HFF-Myc (cell line): ENCODE measurements around the gene SLC25A20.

Source experiments
- DNase-seq: peaks from one replicate; pipeline ENCODE4 v3.0.0-alpha.2; 2011; ENCODE audit warnings: low read depth; ENCODE audit errors: extremely low read depth
- H3K4me3 ChIP-seq: replicated peaks from 2 replicates; pipeline ENCODE4 v1.5.1; 2011; ENCODE audit warnings: low read depth, mild to moderate bottlenecking, control low read depth, low read length
- CTCF ChIP-seq: IDR thresholded peaks from 2 replicates; pipeline ENCODE4 v1.5.1; 2012; ENCODE audit warnings: mild to moderate bottlenecking, low read depth, low read length, control low read depth; ENCODE audit errors: missing control alignments

The SLC25A20 gene

GRCh38 chr3:48897460-48898376 lies 964 bp downstream of the SLC25A20 start:
- no peak for TF ChIP-seq CTCF
- DNase-seq, result no peak
- H3K4me3 ChIP-seq, result peak overlapping the region; percentile 68

GRCh38 chr3:48896936-48897335 lies 1.7 kb downstream of the SLC25A20 start:
- H3K4me3 ChIP-seq, result no peak overlapping the region
- no peak for TF ChIP-seq CTCF
- DNase-seq, result no peak

DNA sequence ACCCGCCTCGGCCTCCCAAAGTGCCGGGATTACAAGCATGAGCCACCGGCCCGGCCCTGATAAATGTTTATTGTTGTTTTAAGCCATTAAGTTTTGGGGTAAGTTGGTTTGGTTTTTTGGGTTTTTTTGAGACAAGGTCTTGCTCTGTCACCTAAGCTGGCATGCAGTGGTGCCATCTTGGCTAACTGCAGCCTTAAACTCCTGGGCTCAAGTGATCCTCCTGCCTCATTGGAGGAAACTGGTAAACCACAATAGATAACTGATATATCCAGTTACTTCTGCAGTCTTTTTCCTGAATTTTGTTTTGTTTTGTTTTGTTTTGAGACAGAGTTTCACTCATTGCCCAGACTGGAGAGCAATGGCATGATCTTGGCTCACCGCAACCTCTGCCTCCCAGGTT lies 4.2 kb downstream of the SLC25A20 start:
- TF ChIP-seq CTCF, result no peak
- no peak for DNase-seq
- no peak overlapping the region for H3K4me3 ChIP-seq

DNA sequence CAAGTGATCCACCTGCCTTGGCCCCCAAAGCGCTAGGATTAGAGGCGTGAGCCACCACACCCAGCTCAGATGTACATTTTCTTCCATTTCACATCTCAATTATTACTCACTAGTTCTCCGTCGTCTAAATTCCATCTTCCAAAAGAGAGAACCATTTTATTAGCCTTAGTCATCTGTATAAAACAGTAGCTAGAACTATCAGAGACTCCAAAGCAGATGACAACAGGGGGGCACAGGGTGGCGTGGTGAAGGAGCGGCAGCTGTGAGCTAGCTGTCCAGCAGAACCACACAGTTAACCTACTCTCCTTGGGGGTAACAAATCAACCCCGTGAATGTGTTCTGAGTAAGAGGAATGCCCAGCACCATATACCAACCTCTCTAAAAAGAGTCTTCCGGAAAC lies 7.1 kb downstream of the SLC25A20 start:
- TF ChIP-seq CTCF, result no peak
- no peak overlapping the region for H3K4me3 ChIP-seq
- no peak for DNase-seq

DNA sequence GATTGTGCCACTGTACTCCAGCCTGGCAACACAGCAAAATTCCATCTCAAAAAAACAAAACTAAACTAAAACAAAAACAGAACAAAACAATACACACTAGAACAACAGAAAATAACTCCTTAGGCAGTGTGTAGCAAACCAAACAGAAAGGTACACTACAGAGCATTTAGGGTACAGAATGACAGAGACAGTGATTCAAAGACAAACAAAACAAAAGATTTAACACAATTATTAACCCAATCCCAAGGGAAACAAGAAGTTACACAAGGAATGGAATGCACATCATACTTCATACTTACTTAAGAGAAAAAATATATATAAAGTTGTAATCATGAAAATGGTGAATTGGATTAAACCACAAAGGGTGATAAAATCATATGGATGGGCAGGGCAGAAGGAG lies 12.9 kb downstream of the SLC25A20 start:
- no peak for DNase-seq
- TF ChIP-seq CTCF, result no peak
- H3K4me3 ChIP-seq, result no peak overlapping the region

GRCh38 chr3:48881652-48882114 lies 17.0 kb downstream of the SLC25A20 start:
- no peak for TF ChIP-seq CTCF
- no peak for DNase-seq
- no peak overlapping the region for H3K4me3 ChIP-seq
